H9 (cell line): ENCODE data around the gene NHS. TPM values are rescaled to one million over a fixed set of nuclear protein-coding genes. Genes with fewer than 3 reads are reported as not detected.

ENCODE experiments used
- DNase-seq: peaks from one replicate; pipeline ENCODE4 v3.0.0-alpha.2; 2017
- H2AFZ ChIP-seq: one replicate; pipeline ENCODE4 v1.6.1; 2013; ENCODE audit warnings: mild to moderate bottlenecking, low read length, control low read depth, moderate library complexity
- H2AK5ac ChIP-seq: 2 replicates; pipeline ENCODE4 v1.6.1; 2013; ENCODE audit warnings: low read length, control low read depth, mixed read lengths; ENCODE audit not compliant: insufficient read length
- H2BK120ac ChIP-seq: one replicate; pipeline ENCODE4 v1.6.1; 2013; ENCODE audit warnings: low read depth, mild to moderate bottlenecking, low read length, control low read depth, inconsistent platforms; ENCODE audit not compliant: poor library complexity, severe bottlenecking
- H2BK12ac ChIP-seq: 2 replicates; pipeline ENCODE4 v1.6.1; 2013; ENCODE audit warnings: low read length, control low read depth, mixed read lengths, low read depth; ENCODE audit not compliant: insufficient read length
- H2BK15ac ChIP-seq: 2 replicates; pipeline ENCODE4 v1.6.1; 2013; ENCODE audit warnings: low read depth, low read length, control low read depth
- H2BK20ac ChIP-seq: one replicate; pipeline ENCODE4 v1.6.1; 2013; ENCODE audit warnings: low read depth, mild to moderate bottlenecking, low read length, control low read depth, inconsistent platforms; ENCODE audit not compliant: poor library complexity, severe bottlenecking
- H2BK5ac ChIP-seq: 2 replicates; pipeline ENCODE4 v1.6.1; 2013; ENCODE audit warnings: low read length, control low read depth, mixed read lengths; ENCODE audit not compliant: insufficient read length
- H3K14ac ChIP-seq: 2 replicates; pipeline ENCODE4 v1.6.1; 2013; ENCODE audit warnings: low read length, control low read depth; ENCODE audit not compliant: insufficient read depth
- H3K18ac ChIP-seq: 2 replicates; pipeline ENCODE4 v1.6.1; 2013; ENCODE audit warnings: low read depth, mild to moderate bottlenecking, mixed read lengths, low read length, control low read depth; ENCODE audit not compliant: insufficient read length
- H3K23ac ChIP-seq: 2 replicates; pipeline ENCODE4 v1.6.1; 2013; ENCODE audit warnings: low read length, control low read depth, mixed read lengths, low read depth; ENCODE audit not compliant: insufficient read length
- H3K23me2 ChIP-seq: 2 replicates; pipeline ENCODE4 v1.6.1; 2013; ENCODE audit warnings: low read depth, mild to moderate bottlenecking, mixed read lengths, low read length, control low read depth; ENCODE audit not compliant: insufficient read length, poor library complexity, severe bottlenecking
- H3K27ac ChIP-seq: 2 replicates; pipeline ENCODE4 v1.5.1; 2013; ENCODE audit warnings: low read length, control low read depth, mixed read lengths, low read depth; ENCODE audit not compliant: insufficient read length
- H3K27me3 ChIP-seq: 2 replicates; pipeline ENCODE4 v1.6.1; 2013; ENCODE audit warnings: low read length, control low read depth, inconsistent platforms; ENCODE audit not compliant: insufficient read depth
- H3K4ac ChIP-seq: 2 replicates; pipeline ENCODE4 v1.6.1; 2013; ENCODE audit warnings: low read depth, mild to moderate bottlenecking, control low read depth, inconsistent platforms, low read length, moderate library complexity
- H3K4me1 ChIP-seq: 2 replicates; pipeline ENCODE4 v1.6.1; 2013; ENCODE audit warnings: low read length, control low read depth, inconsistent platforms; ENCODE audit not compliant: insufficient read depth
- H3K4me2 ChIP-seq: 2 replicates; pipeline ENCODE4 v1.6.1; 2013; ENCODE audit warnings: low read length, control low read depth, mixed read lengths; ENCODE audit not compliant: insufficient read length, insufficient read depth
- H3K56ac ChIP-seq: 2 replicates; pipeline ENCODE4 v1.6.1; 2013; ENCODE audit warnings: low read depth, mild to moderate bottlenecking, mixed read lengths, low read length, control low read depth; ENCODE audit not compliant: insufficient read length
- H3K79me1 ChIP-seq: 2 replicates; pipeline ENCODE4 v1.6.1; 2013; ENCODE audit warnings: low read depth, mild to moderate bottlenecking, moderate library complexity, low read length, control low read depth, inconsistent platforms; ENCODE audit not compliant: insufficient read depth, poor library complexity, severe bottlenecking
- H3K79me2 ChIP-seq: 2 replicates; pipeline ENCODE4 v1.6.1; 2013; ENCODE audit warnings: low read length, control low read depth, inconsistent platforms; ENCODE audit not compliant: insufficient read depth
- H3K9ac ChIP-seq: 2 replicates; pipeline ENCODE4 v1.6.1; 2013; ENCODE audit warnings: low read length, control low read depth, mixed read lengths; ENCODE audit not compliant: insufficient read length; ENCODE audit errors: extremely low read depth
- H3K9me3 ChIP-seq: one replicate; pipeline ENCODE4 v1.6.1; 2013; ENCODE audit warnings: low read depth, low read length, inconsistent platforms; ENCODE audit not compliant: control insufficient read depth
- H3T11ph ChIP-seq: one replicate; pipeline ENCODE4 v1.6.1; 2013; ENCODE audit warnings: mild to moderate bottlenecking, low read length, control low read depth, inconsistent platforms
- H4K20me1 ChIP-seq: one replicate; pipeline ENCODE4 v1.6.1; 2013; ENCODE audit not compliant: control insufficient read depth, insufficient read length, insufficient read depth
- H4K5ac ChIP-seq: 2 replicates; pipeline ENCODE4 v1.6.1; 2013; ENCODE audit warnings: low read depth, mild to moderate bottlenecking, mixed read lengths, low read length, control low read depth; ENCODE audit not compliant: insufficient read length
- H4K8ac ChIP-seq: replicated peaks from 2 replicates; pipeline ENCODE4 v1.6.1; 2013; ENCODE audit warnings: low read length, control low read depth, mixed read lengths, low read depth; ENCODE audit not compliant: insufficient read length
- H4K91ac ChIP-seq: 2 replicates; pipeline ENCODE4 v1.6.1; 2013; ENCODE audit warnings: low read depth, mild to moderate bottlenecking, moderate library complexity, mixed read lengths, low read length, control low read depth; ENCODE audit not compliant: insufficient read length
- H3K27ac Mint-ChIP-seq, 3 experiments: 2 replicates in 2 of 3; 3 replicates in 1 of 3; pipeline ENCODE4 v1.8.0; 2020 to 2021; ENCODE audit warnings: mixed read lengths in 3 of 3, mild to moderate bottlenecking in 1 of 3, moderate library complexity in 1 of 3
- H3K27me3 Mint-ChIP-seq: 2 replicates; pipeline ENCODE4 v1.8.0; 2021; ENCODE audit warnings: low read depth, mild to moderate bottlenecking, moderate library complexity, mixed read lengths
- H3K36me3 Mint-ChIP-seq, 3 experiments: 2 replicates in 2 of 3; 3 replicates in 1 of 3; pipeline ENCODE4 v1.8.0; 2020 to 2021; ENCODE audit warnings: low read depth in 3 of 3, mixed read lengths in 3 of 3; ENCODE audit not compliant: insufficient read depth in 1 of 3
- H3K4me1 Mint-ChIP-seq, 2 experiments: 2 replicates each; pipeline ENCODE4 v1.8.0; 2020; ENCODE audit warnings: mixed read lengths in 2 of 2
- H3K4me3 Mint-ChIP-seq, 2 experiments: 2 replicates in 1 of 2; 3 replicates in 1 of 2; pipeline ENCODE4 v1.8.0; 2020 to 2021; ENCODE audit warnings: mild to moderate bottlenecking in 2 of 2, mixed read lengths in 2 of 2, moderate library complexity in 1 of 2
- H3K9me3 Mint-ChIP-seq, 2 experiments: 2 replicates in 1 of 2; 3 replicates in 1 of 2; pipeline ENCODE4 v1.8.0; 2020; ENCODE audit warnings: mild to moderate bottlenecking in 2 of 2, mixed read lengths in 2 of 2, moderate library complexity in 1 of 2
- WGBS: extraction: QIAGEN DNeasy Blood & Tissue Kit; methylation state at CpG from one replicate; pipeline ENCODE4 v1.1.7; 2013; ENCODE audit warnings: missing lambda C conversion rate, low lambda C conversion rate, mixed read lengths; ENCODE audit not compliant: insufficient read length; ENCODE audit errors: extremely low coverage; 5-methylcytosine and 5-hydroxymethylcytosine counted together
- total RNA-seq: library from RNA; stranded (reverse); gene quantifications from 2 replicates; pipeline ENCODE4 v1.2.1, GENCODE V29; 2021
- TF ChIP-seq, protein P1 (sequence below): fragments of 200-600 bp; sonication (generic); conservative IDR thresholded peaks from 3 replicates; pipeline ENCODE4 v1.8.0; 2021; ENCODE audit warnings: antibody characterized with exemption, mild to moderate bottlenecking

NHS gene
- total RNA-seq, 1 experiment from 2014 or later, result 8.7 TPM

- Histone ChIP-seq H3K27ac (no peak overlapping the region), H3K4me1 (peaks cover 9% of the 10 kb centered on the region), H3K18ac (no peak overlapping the region), H4K8ac (no peak overlapping the region), H4K20me1 (no peaks in the 10 kb centered on the region), H3K79me2 (no peaks in the 10 kb centered on the region), H2AFZ (no peak overlapping the region), H3K4me2 (no peak overlapping the region), H3K79me1 (no peaks in the 10 kb centered on the region), H2BK20ac (no peak overlapping the region), H2AK5ac (no peak overlapping the region), H3K4ac (no peak overlapping the region), H3K14ac (no peak overlapping the region), H4K91ac (no peak overlapping the region), H3K23me2 (no peaks in the 10 kb centered on the region), H2BK5ac (no peak overlapping the region), H4K5ac (no peak overlapping the region), H2BK120ac (no peak overlapping the region), H3K23ac (no peak overlapping the region), H3K56ac (no peak overlapping the region), H3K9me3 (no peaks in the 10 kb centered on the region), H3K9ac (no peak overlapping the region), H2BK15ac (no peak overlapping the region), H3T11ph (no peak overlapping the region), H3K27me3 (no peaks in the 10 kb centered on the region), H2BK12ac (no peak overlapping the region)
- no peaks in the 10 kb centered on the region; a peak in 1 of 7 replicates for H3K36me3 Mint-ChIP-seq
- H3K9me3 Mint-ChIP-seq, result peaks cover 0 to 4% of the 10 kb centered on the region in 2 experiments; a peak in 4 of 5 replicates
- H3K27me3 Mint-ChIP-seq, result peaks cover 29% of the 10 kb centered on the region
- H3K4me3 Mint-ChIP-seq, result no peak overlapping the region; a peak in 2 of 5 replicates
- DNase-seq, result peak; percentile 32
- WGBS, result no CpG with 5 or more reads among the region's 1 CpG
- H3K4me1 Mint-ChIP-seq, result peaks cover 15 to 18% of the 10 kb centered on the region in 2 experiments
- TF ChIP-seq, protein P1, sequence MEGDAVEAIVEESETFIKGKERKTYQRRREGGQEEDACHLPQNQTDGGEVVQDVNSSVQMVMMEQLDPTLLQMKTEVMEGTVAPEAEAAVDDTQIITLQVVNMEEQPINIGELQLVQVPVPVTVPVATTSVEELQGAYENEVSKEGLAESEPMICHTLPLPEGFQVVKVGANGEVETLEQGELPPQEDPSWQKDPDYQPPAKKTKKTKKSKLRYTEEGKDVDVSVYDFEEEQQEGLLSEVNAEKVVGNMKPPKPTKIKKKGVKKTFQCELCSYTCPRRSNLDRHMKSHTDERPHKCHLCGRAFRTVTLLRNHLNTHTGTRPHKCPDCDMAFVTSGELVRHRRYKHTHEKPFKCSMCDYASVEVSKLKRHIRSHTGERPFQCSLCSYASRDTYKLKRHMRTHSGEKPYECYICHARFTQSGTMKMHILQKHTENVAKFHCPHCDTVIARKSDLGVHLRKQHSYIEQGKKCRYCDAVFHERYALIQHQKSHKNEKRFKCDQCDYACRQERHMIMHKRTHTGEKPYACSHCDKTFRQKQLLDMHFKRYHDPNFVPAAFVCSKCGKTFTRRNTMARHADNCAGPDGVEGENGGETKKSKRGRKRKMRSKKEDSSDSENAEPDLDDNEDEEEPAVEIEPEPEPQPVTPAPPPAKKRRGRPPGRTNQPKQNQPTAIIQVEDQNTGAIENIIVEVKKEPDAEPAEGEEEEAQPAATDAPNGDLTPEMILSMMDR, result no peak
- no peak overlapping the region; a peak in 1 of 7 replicates for H3K27ac Mint-ChIP-seq
Observed at GRCh38 chrX:17484592-17484991, 109.6 kb downstream of the NHS start.
